IPS DF 4.7 (cell line): ENCODE results near the gene DHDDS.
"Not testable (repeated sequence)": the region's sequence is repeated elsewhere in the genome, so short reads cannot be mapped to it uniquely, and the experiment has no call there.

Experiments used
- DNase-seq: peaks from one replicate; pipeline ENCODE4 v3.0.0-alpha.2; 2013; ENCODE audit warnings: low spot score; ENCODE audit errors: extremely low read depth

The DHDDS gene

DNA sequence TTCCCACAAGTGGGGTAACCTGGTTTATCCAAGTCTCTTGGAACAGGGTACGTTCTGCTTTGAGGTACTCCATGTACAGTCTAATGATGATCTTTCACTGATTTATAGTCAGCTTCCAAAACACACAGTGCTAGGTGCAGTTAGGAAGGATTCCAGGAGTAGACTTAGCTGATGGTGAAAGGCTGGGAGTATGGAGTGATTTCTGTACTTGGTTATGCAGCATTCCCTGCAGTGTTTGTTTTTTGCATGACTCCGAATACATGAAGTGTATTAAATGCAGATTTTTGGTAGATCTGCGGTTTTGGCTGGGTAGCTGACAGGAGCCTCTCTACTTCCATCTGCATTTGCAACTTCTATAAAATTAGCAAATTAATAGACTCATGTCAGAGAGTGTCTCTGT, 43.9 kb downstream of the DHDDS start:
- DNase-seq = no peak

- DNase-seq = no peak
Observed at GRCh38 chr1:26476958-26477357, 44.8 kb downstream of the DHDDS start.

- no peak for DNase-seq
Observed at GRCh38 chr1:26477446-26478152, 45.5 kb downstream of the DHDDS start.

- no peak for DNase-seq
Observed at GRCh38 chr1:26478159-26478558, 46.0 kb downstream of the DHDDS start.

GRCh38 chr1:26478988-26479387, 46.9 kb downstream of the DHDDS start:
- DNase-seq = no peak

DNA sequence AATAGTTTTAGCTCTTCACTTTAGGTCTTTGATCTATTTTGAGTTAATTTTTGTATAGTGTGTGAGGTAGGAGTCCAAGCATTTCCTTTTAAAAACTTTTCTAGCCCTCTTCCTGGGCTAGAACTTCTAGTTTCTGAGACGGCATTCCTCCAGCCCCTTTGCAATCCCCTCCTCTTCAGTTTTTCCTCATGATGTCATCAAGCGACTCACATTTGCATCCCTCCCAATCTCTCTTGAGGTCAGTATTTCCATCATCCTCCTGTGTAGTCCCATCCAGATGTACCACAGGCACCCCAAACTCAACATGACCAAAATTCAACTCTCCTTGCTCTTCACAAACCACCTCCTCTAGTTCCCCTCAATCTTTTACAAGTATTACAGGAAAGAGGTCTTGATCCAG, 50.8 kb downstream of the DHDDS start:
- no peak for DNase-seq

DNA sequence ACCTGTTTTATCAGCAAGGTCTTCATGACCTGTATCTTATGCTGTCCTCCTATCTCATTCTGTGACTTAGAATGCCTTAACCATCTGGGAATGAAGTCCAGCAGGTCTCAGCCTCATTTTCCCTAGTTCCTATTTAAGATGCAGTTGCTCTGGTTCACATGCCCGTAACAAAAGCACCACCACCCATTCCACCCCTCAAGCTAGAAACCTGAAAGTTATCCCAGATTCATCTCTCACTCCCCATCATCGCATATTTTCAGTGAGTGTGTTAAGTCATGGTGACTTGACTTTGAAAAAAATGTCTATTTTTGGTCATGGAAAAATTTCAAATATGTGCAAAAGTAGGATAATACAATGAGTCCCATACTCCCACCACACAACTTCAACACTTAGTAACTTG, 51.9 kb downstream of the DHDDS start:
- DNase-seq = no peak

DNA sequence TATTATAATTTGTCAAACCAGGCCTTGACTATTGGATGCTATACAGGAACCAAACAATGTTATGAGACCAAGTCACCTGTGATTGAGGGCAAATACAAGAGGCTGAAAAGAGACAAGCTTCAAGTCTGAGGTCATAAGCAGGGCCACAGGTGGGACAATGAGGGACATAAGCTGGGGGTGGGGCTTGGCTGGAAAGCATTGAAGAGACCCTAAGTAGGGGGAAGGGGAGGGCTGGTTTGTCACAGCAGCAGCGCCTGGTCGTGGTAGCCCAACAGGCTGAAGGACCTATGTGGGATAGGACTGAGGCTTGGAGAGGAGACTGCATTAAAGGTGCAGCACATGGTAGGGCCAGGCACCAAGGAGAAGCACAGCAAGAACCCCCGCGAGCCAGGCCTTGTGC, 58.0 kb downstream of the DHDDS start:
- DNase-seq = no peak

DNA sequence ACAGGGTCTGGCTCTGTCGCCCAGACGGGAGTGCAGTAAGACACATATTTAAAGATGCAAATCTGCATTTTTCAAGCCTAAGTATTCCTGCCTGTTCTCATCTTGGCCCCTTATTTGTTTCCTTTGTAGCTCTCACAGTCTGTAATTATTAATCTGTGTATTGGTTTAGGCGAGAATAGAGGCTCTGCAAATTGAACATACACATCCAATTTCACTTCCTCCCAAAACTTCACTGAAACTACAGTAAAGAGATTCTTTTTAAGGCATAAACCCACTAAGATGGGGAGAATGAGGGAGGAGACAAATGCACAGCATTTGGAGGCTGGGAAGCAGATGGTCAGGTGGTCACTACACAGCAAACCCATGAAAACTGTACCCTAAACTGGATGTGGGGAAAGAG, 61.1 kb downstream of the DHDDS start:
- no peak for DNase-seq

DNA sequence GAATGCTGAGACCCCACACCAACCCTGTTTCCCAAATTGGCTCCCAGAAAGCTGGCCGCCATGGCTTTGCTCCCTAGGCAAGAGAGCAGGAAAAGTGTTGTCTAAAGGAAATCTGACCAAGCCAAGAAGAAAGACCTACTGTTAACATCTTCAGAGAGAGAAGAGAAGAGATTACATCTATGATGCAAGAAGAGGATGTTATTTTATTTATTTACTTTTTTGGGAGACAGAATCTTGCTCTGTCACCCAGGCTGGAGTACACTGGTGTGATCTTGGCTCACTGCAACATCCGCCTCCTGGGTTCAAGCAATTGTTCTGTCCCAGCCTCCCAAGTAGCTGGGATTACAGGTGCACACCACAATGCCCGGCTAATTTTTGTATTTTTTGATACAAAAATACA, 61.8 kb downstream of the DHDDS start:
- DNase-seq = no peak

- DNase-seq = no peak
Observed at GRCh38 chr1:26496861-26497260, 64.7 kb downstream of the DHDDS start.

DNA sequence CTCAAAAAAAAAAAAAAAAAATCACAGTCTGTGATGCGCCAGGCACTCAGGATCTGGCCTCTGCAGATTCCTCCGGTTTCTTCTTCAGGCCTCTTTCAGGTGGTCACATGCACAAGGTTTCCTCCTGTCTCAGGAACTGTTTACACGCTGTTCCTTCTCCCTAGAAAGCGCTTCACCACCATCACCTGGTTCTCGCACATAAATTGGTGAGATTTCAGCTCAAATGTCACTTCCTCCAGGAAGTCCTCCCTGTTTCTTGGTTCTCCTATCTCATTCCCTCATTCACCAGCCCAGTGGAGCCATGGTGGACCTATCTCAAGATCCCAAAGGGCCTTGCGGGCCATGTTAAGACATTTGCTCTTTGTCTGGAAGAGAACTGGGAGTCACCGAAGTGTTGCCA, 66.8 kb downstream of the DHDDS start:
- DNase-seq = no peak

- no peak for DNase-seq
Observed at GRCh38 chr1:26500488-26501175, 68.5 kb downstream of the DHDDS start.

DNA sequence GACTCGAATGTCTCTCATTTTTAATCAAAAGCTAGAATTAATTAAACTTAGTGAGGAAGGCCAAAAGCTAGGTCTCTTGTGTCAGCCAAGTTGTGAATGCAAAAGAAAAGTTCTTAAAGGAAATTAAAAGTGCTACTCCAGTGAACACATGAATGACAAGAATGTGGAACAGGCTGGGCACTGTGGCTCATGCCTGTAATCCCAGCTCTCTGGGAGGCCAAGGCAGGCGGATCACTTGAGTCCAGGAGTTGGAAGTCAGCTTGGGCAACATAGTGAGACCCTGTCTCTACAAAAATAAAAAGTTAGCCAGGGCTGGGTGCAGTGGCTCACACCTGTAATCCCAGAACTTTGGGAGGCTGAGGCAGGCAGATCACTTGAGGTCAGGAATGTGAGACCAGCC, 78.6 kb downstream of the DHDDS start:
- DNase-seq = not testable (repeated sequence)

DNA sequence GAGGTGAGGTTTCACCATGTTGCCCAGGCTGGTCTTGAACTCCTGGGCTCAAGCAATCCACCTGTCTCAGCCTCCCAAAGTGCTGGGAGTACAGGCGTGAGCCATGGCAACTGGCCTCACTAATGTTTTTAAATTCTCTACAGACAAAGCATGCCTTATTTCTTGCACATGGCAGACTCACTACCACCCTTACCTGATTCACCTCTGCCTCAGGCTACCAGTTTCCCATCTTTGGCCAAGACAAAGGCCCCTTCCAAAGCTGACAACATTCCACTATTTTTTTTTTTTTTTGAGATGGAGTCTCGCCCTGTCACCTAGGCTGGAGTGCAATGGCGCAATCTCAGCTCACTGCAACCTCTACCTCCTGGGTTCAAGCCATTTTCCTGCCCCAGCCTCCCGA, 83.7 kb downstream of the DHDDS start:
- DNase-seq = not testable (repeated sequence)

GRCh38 chr1:26516987-26517765, 85.1 kb downstream of the DHDDS start:
- DNase-seq = no peak

- DNase-seq = no peak
Observed at GRCh38 chr1:26517766-26518049, 85.6 kb downstream of the DHDDS start.

- DNase-seq = no peak
Observed at GRCh38 chr1:26518355-26518754, 86.2 kb downstream of the DHDDS start.

DNA sequence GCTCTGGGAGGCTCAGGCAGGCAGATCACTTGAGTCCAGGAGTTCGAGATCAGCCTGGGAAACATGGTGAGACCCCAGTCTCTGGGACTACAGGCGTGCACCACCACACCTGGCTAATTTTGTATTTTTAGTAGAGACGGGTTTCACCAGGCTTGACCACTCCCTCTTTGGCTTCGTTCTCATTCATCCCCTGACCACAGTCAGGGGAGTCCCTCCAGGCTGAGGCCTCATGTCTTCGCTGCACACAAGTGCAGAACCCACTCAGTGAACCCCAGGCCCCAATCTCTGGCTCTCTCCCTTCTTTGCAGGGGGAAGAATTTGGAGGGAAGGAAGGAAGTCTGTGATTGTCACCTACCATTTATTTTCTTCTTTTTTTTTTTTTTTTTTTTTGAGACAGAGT, 88.2 kb downstream of the DHDDS start:
- DNase-seq = no peak
